ENCODE measurements around the gene RPH3AL.

The RPH3AL gene

GRCh38 chr17:299546-299945 lies 53.1 kb downstream of the RPH3AL start:
- no peak for DNase-seq

- DNase-seq, result no peak
Measured at GRCh38 chr17:298791-299450, 53.7 kb downstream of the RPH3AL start.

GRCh38 chr17:297758-298157 lies 54.8 kb downstream of the RPH3AL start:
- no peak for DNase-seq

GRCh38 chr17:296906-297690 lies 55.5 kb downstream of the RPH3AL start:
- DNase-seq, result no peak

- DNase-seq, result no peak
Measured at GRCh38 chr17:296379-296778, 56.2 kb downstream of the RPH3AL start.

- DNase-seq, result no peak
Measured at GRCh38 chr17:292531-293382, 59.9 kb downstream of the RPH3AL start.

GRCh38 chr17:292016-292415 lies 60.6 kb downstream of the RPH3AL start:
- DNase-seq, result no peak

- no peak for DNase-seq
Measured at GRCh38 chr17:291587-291986, 61.0 kb downstream of the RPH3AL start.

GRCh38 chr17:290626-291025 lies 62.0 kb downstream of the RPH3AL start:
- DNase-seq, result no peak

- no peak for DNase-seq
Measured at GRCh38 chr17:290121-290521, 62.5 kb downstream of the RPH3AL start.

GRCh38 chr17:289409-289808 lies 63.2 kb downstream of the RPH3AL start:
- no peak for DNase-seq

- DNase-seq, result no peak
Measured at GRCh38 chr17:288802-289356, 63.7 kb downstream of the RPH3AL start.

- no peak for DNase-seq
Measured at GRCh38 chr17:286571-286970, 66.0 kb downstream of the RPH3AL start.

GRCh38 chr17:285751-286422 lies 66.7 kb downstream of the RPH3AL start:
- no peak for DNase-seq

GRCh38 chr17:284676-285355 lies 67.8 kb downstream of the RPH3AL start:
- no peak for DNase-seq

GRCh38 chr17:283911-284675 lies 68.5 kb downstream of the RPH3AL start:
- no peak for DNase-seq

- DNase-seq, result peak in 1 of 14 donors; percentile 47
Measured at GRCh38 chr17:282912-283882, 69.4 kb downstream of the RPH3AL start.

- no peak for DNase-seq
Measured at GRCh38 chr17:282000-282911, 70.4 kb downstream of the RPH3AL start.
